ENCODE data around the gene AZI2.
A peak's percentile ranks its signal among the peaks of the same experiment; 100 is the strongest.

The AZI2 gene

GRCh38 chr3:28348629-28349468, at the start of gene AZI2, which contains the start of gene ZCWPW2:
Gene AZI2 (minus strand): TSS chr3:28348824. CDS start chr3:28340617, 8,207 bp downstream.
Gene ZCWPW2 (plus strand): TSS chr3:28348721. CDS start chr3:28413069, 64,348 bp downstream.
- DNase-seq (ENCODE audit: low read depth) = peak; percentile 85

GRCh38 chr3:28388978-28389377, 40.4 kb upstream of the AZI2 start:
- no peak for DNase-seq (ENCODE audit: low read depth)

- DNase-seq (ENCODE audit: low read depth) = no peak
These were observed 37.4 kb upstream of the AZI2 start for GRCh38 chr3:28386049-28386448.

GRCh38 chr3:28376424-28376823, 27.8 kb upstream of the AZI2 start:
- DNase-seq (ENCODE audit: low read depth) = no peak

- DNase-seq (ENCODE audit: low read depth) = no peak
These were observed 911 bp upstream of the AZI2 start for GRCh38 chr3:28349469-28350000.

- DNase-seq (ENCODE audit: low read depth) = no peak
These were observed 377 bp downstream of the AZI2 start for GRCh38 chr3:28348265-28348628.

GRCh38 chr3:28347374-28348264, 1.0 kb downstream of the AZI2 start:
- no peak for DNase-seq (ENCODE audit: low read depth)

- DNase-seq (ENCODE audit: low read depth) = no peak
These were observed 2.9 kb downstream of the AZI2 start for GRCh38 chr3:28345690-28346089.

- DNase-seq (ENCODE audit: low read depth) = no peak
These were observed 5.5 kb downstream of the AZI2 start for GRCh38 chr3:28343144-28343543.

- no peak for DNase-seq (ENCODE audit: low read depth)
These were observed 11.4 kb downstream of the AZI2 start for GRCh38 chr3:28337230-28337629.

- no peak for DNase-seq (ENCODE audit: low read depth)
These were observed 13.4 kb downstream of the AZI2 start for GRCh38 chr3:28335246-28335645.

- no peak for DNase-seq (ENCODE audit: low read depth)
These were observed 14.1 kb downstream of the AZI2 start for GRCh38 chr3:28334552-28334951.

- DNase-seq (ENCODE audit: low read depth) = no peak
These were observed 20.2 kb downstream of the AZI2 start for GRCh38 chr3:28328188-28329151.

GRCh38 chr3:28326458-28326926, 22.1 kb downstream of the AZI2 start:
- peak; percentile 12 for DNase-seq (ENCODE audit: low read depth)

GRCh38 chr3:28322464-28322863, 26.2 kb downstream of the AZI2 start:
- DNase-seq (ENCODE audit: low read depth) = no peak

GRCh38 chr3:28320981-28321380, 27.6 kb downstream of the AZI2 start:
- DNase-seq (ENCODE audit: low read depth) = no peak

- peak; percentile 16 for DNase-seq (ENCODE audit: low read depth)
These were observed 31.1 kb downstream of the AZI2 start for GRCh38 chr3:28317438-28318022.

- no peak for DNase-seq (ENCODE audit: low read depth)
These were observed 32.4 kb downstream of the AZI2 start for GRCh38 chr3:28316226-28316625.

- DNase-seq (ENCODE audit: low read depth) = no peak
These were observed 32.9 kb downstream of the AZI2 start for GRCh38 chr3:28315711-28316110.

GRCh38 chr3:28308196-28308595, 40.4 kb downstream of the AZI2 start:
- no peak for DNase-seq (ENCODE audit: low read depth)

- no peak for DNase-seq (ENCODE audit: low read depth)
These were observed 46.9 kb downstream of the AZI2 start for GRCh38 chr3:28301688-28302087.
